Stimulated activated CD4-positive, alpha-beta T cell treated with anti-CD3 and anti-CD28 coated beads, Interleukin-12 subunit alpha, Interleukin-12 subunit beta, amount 100 ng/mL, for 48 hours (primary cell): ENCODE results near the gene ADGRB2.

Experiments used
- DNase-seq, 3 donors: peaks; one replicate each; pipeline ENCODE4 v3.0.0-alpha.2; 2020; ENCODE audit warnings: low read depth in 2 of 3, low spot score in 1 of 3

Gene ADGRB2

DNA sequence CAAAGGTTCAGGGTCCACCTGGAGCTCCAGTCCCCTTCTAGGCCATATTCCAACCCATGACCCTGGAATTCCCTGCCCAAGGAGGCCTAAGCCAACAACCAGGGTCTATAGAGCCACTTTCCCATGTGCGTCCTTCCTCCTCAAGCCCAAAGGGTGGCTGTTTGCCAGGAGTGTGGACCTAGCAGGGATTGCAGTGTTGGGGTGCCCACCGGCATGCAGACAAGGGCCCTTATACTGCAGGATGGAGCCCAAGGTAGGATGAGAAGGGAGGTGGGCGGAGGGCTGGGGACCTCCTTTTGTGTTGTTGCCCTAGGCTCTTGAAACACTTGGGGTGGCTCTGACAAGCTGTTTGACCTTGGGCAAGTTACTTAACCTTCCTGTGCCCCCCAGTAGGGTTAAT lies 19.7 kb upstream of the ADGRB2 start:
- no peak for DNase-seq

DNA sequence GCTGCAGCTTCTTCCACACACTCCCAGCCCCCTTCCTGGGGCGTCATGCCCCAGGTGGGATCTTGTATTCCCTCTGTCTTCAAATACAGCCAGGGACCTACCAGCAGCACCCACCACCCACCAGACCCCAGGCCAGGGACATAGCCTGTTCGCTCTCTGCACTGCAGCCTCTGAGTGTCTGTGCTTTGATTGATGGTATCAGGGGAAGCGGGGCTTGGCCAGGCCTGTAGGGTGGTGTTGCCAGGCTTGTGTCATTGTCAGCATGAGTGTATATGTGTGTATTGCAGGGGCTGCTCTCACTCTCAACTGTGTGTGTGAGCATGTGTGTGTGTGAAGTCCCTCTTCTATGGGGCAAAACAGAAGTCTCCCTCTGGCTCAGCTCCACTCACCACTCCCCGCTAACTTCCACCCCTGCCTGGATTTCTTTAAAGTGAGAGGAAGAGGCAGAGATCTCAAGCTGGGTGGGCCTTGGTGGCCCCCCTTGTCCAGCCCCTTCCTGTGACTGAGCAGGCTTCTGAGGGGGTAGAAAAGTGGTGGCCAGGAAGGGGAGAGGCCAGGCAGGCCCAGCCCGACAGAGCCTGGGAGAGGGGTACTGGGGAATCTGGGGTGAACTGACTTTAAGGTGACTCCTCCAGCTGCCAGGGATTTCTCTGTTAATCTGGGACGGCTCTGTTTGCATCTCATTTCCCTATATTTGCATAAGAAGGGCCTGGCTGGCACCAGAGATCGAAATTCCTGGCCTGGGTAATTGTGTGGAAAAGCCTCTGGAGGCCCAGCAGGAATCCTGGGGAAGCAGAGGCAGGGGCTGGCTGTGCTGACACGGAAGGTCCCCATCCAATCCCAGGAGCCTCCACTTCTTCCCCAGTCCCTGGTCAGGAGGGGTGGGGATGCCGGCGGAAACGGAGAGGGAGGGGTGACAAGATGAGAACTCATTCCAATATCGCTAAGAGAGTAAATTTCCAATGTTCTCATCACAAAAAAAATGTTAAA lies 18.6 kb upstream of the ADGRB2 start:
- DNase-seq = no peak

DNA sequence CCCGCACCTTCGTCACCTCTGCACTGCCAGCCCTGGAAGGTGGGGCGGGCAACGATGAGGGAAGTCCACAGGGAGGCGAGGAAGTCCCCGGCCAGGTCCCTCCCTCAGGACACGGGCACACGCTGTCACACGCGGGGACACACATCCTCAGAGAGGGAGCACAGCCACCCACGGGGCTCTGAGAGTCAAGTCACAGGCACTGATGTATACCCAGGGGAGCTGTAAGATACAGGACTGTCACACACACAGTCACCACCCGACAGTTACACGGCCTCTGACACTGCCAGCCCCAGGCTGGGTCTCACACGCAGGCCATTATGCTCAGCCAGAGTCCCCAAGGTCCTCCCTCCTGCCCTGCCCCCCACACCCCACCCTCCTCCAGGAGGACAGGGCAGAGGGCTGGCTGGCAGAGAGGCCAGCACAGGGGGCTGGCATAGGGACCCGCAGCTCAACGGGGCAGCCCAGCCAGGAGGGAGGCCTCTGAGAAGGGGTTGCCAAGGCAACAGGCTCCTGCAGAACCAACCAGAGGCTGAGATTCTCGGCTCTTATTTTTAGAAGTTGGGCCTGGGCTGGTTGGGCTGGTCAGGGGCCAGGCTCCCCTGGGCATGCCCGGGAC lies 17.7 kb upstream of the ADGRB2 start:
- no peak for DNase-seq

DNA sequence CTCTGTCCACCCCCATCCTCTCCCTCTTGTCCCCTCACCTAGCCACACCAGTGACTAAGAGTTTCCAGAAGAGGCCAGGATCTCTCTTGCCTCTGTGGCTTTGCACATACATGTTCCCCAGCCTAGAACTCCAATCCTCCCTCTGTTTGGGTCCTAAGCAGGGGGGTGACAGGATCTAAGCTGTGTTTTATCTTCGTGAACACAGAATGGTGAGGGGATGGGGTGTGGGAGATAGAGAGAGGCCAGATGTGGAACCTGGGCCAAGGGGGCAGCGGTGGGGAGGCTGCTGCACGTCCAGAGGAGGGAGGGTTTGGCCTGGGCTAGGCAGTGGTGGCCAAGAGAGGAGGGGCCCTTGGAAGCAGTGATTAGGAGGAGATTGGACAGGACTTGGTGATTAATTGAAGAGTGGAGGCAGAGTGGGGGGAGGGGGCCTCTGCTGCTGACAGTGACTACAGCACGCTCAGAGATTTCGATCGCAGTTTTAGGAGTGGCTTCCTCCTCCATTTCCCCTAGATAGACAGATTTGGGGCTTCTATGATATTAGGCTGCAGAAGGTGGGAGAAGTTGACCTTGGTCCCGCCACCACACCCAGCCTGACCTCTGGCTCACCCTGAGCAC lies 17.1 kb upstream of the ADGRB2 start:
- no peak for DNase-seq

DNA sequence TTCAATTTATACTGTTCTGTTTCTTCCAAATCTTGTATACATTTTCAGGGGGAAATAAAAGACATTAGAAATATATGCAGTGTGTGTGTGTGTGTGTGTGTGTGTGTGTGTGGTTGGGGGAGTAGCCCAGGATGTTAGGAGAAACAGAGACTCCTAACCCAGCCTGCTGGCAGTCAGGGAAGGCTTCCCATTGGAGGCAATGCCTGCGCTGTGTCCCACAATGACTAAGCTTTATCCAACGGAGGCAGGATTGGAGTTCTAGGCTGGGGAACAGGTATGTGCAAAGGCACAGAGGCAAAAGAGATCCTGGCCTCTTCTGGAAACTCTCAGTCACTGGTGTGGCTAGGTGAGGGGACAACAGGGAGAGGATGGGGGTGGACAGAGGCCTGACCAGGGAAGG lies 16.5 kb upstream of the ADGRB2 start:
- DNase-seq = no peak

DNA sequence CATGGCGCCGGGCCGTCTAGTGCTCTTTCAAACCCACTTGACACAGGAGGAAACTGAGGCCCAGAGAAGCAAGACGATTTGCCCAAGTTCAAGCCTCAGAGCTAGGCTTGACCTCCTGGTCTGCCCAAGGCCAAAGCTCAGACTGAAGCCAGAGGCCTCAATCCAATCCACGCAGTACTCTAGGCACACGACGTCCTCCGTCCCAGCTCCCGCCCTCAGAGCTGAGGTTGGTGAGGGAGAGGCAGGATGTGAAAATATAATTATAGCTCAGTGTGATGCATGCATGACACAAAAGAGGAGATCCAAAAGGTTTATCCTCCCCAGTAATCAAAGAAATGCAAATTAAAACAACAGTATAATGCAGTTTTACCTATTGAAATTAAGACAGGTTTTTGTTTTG lies 15.5 kb upstream of the ADGRB2 start:
- DNase-seq = no peak

DNA sequence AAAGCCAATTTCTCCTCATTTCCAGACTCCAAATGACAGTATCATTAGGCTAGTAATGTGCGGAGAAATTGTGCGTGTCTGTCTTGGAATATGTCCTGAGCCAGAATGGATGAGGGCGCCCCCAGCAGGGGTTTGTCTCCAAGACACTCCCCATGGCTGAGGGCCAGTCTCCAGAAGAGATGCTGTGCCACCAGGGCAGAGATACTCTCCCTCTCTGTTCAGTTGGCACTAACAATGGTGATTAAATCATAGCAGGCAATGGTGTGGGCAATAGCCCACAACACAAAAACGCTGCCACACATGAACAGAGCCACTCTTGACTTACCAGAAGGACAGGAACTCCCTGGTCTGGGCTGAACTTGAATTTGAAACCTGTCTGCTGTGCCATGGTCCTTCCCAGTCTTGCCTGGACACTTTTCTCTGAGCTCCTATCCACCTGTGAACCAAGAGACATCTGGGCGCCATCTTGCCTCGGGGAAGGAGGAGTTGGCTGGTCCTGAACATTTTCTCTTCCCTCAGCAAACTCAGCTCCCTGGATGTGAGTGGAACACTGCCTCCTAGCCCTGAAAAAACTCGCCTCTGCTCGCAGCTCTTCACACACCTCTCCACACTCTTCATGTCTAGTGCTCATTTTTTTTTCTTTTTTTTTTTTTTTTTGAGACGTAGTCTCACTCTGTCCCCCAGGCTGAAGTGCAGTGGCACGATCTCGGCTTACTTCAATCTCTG lies 14.8 kb upstream of the ADGRB2 start:
- DNase-seq = no peak

DNA sequence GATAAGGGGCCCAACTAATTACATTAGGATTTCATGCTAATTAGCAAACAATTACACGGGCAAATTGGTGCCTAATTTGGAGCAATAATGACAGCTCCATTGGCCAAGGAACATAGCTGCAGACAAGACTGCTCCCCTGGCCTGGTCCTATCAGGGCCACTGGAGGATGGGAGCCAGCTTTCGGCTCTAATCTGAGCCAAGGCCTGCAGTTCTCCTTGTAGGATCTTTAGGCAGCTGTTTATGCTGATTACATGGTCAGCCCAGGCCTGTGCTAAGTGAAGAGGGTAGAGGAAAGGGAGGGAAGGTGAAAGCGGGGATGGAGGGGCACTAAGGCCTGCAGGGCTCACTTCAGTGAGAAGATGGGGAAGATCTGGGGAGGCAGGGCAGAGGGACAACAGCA lies 12.4 kb upstream of the ADGRB2 start:
- no peak for DNase-seq

DNA sequence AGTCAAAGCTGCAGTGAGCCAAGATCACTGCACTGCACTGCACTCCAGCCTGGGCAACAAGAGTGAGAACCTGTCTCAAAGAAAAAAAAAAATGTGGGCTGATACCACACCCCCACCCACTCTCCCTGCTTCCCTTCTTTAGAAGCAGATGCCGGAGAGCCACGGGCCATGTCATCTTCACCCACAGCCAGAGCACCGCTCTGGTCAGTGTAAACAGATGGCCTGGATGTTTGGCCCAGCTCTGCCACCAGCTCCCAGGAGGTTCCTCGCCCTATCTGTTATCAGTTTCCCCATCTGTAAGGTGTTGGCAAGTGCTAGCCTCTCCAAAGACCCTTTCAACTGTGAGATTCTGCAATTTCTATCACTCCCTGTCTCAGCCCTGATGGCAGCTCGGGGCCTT lies 11.9 kb upstream of the ADGRB2 start:
- no peak for DNase-seq

DNA sequence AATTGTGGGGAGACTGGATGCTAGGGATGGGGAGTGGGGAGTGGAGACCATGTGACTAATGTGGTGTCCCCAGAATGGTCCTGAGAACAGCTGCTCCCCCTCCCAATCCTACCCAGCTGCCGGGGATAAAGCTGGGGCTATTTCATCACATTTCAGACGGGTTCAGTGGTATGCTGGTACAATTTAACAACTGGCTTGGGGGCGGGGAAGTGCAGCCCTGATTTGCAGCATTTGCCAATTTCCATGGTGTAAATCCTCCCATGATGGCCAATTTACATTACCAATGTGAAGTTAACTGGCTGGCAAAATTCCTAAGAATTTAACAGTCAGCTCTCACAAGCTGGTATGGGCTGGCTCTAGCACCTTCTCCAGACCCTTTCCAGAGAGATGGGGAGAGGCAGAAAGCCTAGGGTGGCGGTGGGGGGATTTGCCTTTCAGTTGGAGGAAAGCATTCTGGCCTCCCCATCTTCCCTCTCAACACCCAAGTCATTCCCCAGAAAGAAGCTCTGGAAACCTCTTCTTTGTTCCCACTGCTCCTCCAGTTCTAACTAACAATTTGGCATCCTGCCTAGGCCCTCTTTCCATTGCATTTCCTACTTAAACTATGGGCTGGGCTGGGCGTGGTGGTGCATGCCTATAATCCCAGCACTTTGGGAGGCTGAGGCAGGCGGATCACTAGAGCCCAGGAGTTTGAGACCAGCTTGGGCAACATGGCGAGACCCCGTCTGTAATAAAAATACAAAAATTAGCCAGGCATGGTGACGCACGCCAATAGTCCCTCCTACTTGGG lies 11.3 kb upstream of the ADGRB2 start:
- DNase-seq = no peak

DNA sequence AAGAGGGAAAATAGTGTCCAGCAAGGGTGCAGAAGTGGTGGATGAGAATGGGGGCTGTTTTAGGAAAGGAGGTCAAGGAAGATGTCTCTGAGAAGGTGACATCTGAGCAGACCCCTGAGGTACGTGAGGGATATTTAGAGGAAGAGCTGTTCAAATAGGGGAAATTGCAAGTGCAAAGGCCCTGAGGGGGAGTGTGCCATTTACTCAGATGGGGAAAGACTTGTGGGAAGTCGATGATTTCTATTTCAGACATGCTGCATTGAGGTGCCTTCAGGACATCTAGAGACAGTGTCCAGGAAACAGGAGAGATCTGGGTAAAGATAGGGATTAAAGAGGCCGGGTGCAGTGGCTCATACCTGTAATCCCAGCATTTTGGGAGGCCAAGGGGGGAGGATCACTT lies 10.4 kb upstream of the ADGRB2 start:
- DNase-seq = no peak

DNA sequence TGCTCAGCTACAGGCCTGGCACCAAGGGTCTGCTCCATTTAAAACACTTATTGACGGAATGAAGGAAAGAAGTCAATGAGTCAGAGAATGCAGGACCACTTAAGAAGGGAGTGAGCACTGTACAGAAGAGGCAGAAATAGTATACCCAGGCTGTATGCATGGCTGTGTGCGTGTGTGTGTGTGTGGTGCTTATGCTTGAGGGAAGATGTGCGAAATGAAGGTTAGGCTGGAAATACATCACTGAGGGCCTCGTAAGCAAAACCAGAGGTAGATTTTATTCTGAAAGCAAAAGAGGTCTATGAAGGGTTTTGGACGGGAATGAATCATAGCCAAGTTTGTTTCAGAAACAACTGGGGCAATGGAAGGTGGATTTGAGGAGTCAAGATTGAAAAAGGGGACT lies 9.7 kb upstream of the ADGRB2 start:
- DNase-seq = no peak

DNA sequence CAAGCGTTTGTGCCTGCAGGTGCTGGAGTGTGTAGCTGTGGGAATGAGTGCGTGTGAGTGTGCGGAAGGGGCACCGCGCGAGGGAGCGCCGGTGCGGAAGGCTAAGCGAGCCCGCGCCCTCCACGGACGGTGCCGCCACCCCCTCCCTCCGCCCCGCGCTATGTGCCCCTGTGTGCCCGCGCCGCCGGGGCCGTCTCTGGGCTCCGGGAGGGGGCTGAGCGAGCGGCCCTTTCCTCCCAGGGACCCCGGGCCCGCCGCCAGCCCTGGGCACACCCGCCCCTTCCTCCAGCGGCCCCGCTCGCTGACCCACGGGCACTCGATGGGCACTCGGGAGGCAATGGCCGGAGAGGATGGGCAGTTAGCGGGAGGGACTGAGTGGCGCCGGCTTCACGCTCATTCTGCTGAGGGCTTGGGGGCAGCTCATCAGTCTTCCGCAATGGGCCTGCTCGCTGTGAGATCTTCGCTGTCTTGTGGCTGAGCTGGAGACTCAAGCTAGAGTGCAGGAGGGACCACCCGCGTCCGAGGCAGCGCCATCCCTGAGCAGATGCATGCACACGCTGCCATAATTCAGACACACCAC lies 8.6 kb upstream of the ADGRB2 start:
- no peak for DNase-seq

DNA sequence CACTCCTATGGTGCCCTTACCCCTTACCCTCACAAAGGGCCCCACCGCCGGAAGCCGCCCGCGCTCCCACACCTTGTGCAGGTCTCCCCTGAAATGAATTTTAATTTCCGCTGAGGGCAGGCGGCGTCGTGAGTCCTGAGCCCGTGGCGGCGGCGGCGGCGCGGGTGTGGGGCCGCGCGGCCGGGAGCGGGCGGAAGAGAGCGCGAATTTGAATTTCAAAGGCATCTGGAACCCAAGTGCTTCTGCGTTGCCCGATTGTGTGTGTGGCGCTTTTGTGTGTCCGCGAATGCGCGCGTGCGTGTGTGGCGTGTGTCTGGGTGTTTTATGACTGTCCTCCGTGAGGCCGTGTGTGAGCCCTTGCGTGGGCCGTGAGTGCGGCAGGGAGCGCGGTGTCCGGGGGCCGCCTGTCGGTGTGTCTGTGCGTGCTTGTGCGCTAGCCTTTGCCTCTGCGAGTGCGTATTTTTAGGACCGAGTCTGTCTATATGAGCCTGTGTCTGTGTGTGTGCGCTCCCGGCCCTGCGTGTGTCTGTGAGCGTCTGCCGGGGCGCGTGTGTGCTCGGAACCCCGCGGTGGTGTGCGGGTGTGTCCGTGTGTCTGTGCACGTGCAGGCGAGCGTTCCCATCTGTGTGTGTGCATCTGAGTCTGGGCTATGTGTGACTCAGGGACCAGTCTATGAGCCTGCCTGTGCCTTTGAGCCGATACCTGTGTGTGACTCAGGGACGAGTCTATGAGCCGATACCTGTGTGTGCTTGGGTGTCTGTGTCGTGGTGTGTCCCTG lies 7.9 kb upstream of the ADGRB2 start:
- peak; percentile 25 to 38 (median 33) for DNase-seq

DNA sequence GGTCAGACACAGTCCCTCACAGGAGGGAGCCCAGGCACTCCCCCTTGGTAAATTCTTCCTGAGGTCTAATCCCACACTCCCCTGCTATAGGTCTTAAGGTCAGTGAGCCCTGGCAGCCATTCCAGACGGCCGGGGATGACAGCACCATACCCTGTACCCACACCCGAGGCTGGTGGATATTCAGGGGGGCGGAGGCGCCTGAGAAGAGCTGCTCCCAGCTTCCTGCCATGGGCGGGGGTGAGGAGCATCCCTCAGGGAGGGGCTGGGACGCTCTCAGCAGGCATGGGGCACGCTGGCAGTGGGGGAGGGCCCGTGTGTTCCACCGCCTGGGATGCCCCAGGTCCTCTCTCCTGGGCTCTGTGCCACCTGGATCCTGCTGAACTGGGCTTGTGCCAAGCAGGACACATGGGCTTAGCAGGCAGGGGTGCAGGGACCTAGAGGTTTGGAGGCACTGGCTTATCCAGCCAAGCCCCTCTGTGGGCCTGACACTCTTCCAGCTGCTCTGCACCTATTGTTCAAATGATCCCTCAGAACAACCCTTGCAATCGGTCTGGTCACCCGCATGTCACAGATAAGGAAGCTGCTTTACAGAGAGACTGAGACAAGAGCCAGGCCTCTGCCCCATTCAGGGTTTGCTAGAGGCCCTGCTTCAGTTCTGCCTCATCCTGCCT lies 5.7 kb upstream of the ADGRB2 start:
- DNase-seq = no peak

DNA sequence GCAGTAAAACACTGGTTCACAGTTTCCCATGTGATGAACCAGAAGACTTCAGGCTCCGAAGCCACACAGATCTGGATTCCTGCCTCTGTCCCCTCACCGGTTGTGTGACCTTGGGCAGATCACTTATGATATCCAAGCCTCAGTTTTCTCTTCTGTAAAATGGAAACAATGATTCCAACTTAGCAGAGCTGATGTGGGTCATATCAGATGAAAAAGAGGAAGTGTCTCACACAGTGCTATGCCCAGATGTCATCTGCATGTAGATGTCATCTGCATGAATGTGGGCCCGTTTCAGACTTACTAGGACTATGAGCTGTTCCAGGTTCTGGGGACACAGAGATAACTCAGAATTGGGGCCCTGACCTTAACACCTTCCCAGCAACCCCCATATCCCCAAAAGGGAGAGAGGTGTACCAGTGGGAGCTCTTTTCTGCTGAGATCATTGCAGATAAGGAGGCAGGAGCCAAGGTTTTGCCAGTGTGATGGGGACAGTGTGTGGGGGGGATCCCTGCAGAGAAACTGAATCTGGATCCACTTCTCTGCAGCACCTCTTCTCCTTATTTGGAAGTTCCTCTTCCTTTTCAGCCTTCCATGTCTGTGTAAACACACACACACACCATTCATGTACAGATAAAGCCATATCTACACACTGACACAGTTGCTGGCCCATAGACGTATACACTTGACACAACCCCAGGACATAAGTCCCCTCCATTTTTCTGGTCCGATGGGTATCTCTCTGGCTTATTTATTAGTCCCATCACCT lies 5.0 kb upstream of the ADGRB2 start:
- DNase-seq = no peak

DNA sequence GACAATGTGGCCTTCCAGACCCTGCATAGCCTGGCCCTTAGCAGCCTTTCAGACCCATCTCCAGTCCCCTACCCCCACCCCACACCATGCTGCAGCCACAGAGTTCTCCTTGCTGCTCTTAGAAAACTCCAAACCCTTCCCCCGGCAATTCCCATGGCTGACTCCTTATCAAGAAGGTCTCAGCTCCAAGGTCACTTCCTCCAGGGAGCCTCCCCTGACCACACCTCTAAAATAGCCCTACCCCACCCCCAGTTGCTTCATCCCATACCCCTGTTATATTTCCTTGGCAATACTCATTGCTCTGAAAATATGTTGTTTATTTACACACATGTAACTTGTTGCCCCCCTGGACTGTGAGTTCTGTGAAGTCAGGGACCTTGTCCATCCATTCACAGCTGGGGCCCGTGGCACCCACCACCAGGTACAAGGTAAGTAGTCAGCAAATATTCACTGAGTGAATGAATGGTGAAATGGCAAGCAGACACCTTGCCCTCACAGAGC lies 4.3 kb upstream of the ADGRB2 start:
- no peak for DNase-seq

DNA sequence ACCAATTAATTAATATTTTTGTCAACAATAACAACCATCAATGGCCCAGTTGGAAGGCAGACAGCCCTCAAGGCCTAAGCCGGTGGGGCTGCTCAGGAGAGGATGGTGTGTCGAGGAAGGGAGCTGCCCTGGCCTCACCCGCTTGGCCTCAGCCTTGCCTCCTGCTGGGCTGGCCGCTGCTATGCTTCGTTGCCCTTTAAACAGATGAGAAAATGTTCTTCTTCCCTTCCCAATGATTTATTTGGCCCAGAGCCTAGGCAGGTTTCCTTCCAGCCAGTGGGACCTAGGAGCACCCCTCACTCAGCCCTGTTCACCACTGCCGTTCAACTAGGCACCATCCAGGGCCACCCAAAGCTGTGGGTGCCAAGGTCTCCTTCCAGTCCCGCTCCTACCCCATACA lies 3.1 kb upstream of the ADGRB2 start:
- DNase-seq = no peak
